ENCODE results near the gene TOP3A. TPM values are rescaled to one million over a fixed set of nuclear protein-coding genes. Genes with fewer than 3 reads are reported as not detected.
"Not testable (repeated sequence)": the region's sequence is repeated elsewhere in the genome, so short reads cannot be mapped to it uniquely, and the experiment has no call there.

TOP3A gene
- total RNA-seq, 2 donors from 2014 or later, result 60.4 to 67.4 TPM

GRCh38 chr17:18314059-18314730, 599 bp downstream of the TOP3A start:
- TF ChIP-seq CTCF (conservative IDR thresholded peaks at IDR 0.05), result no peak
- Mint-ChIP-seq H3K4me1 (peaks cover 43% of the 10 kb centered on the region), H3K9me3 (no peaks in the 10 kb centered on the region), H3K4me3 (peak overlapping the region; percentile 88), H3K27me3 (ENCODE audit: insufficient read depth) (no peaks in the 10 kb centered on the region), H3K27ac (peak overlapping the region; percentile 98), H3K36me3 (ENCODE audit: low read depth) (peaks cover 46% of the 10 kb centered on the region)
- H3K4me1 ChIP-seq (ENCODE audit: control insufficient read depth, insufficient read depth, low read length), result peaks cover 17% of the 10 kb centered on the region
- DNase-seq, result no peak
- H3K27ac ChIP-seq (ENCODE audit: low read depth, low read length), result peak overlapping the region; percentile 89
- WGBS, 2 experiments (ENCODE audit: insufficient coverage in 1 of 2, insufficient read length in 1 of 2), result 1% methylated on average over 36 to 39 of the region's 39 CpGs
- no peaks in the 10 kb centered on the region for H3K9me3 ChIP-seq (ENCODE audit: control insufficient read depth, low read length)
- no peaks in the 10 kb centered on the region for H3K27me3 ChIP-seq (ENCODE audit: control insufficient read depth, insufficient read depth, low read length, poor library complexity, severe bottlenecking)
- peaks cover 51% of the 10 kb centered on the region for H3K36me3 ChIP-seq (ENCODE audit: control insufficient read depth, insufficient read depth, low read length)
- H3K4me3 ChIP-seq (ENCODE audit: low read length), result peak overlapping the region; percentile 96
- peak overlapping the region; percentile 97 for H3K9ac ChIP-seq (ENCODE audit: extremely low read depth, low read length, poor library complexity, severe bottlenecking)

GRCh38 chr17:18309202-18309601, 5.6 kb downstream of the TOP3A start:
- H3K36me3 Mint-ChIP-seq (ENCODE audit: low read depth), result peaks cover 54% of the 10 kb centered on the region
- H3K27ac Mint-ChIP-seq, result no peak overlapping the region
- no peaks in the 10 kb centered on the region for H3K9me3 Mint-ChIP-seq
- peaks cover 12% of the 10 kb centered on the region for H3K4me1 Mint-ChIP-seq
- H3K9me3 ChIP-seq (ENCODE audit: control insufficient read depth, low read length), result no peaks in the 10 kb centered on the region
- H3K9ac ChIP-seq (ENCODE audit: extremely low read depth, low read length, poor library complexity, severe bottlenecking), result no peak overlapping the region
- H3K4me1 ChIP-seq (ENCODE audit: control insufficient read depth, insufficient read depth, low read length), result no peaks in the 10 kb centered on the region
- no peaks in the 10 kb centered on the region for H3K27me3 Mint-ChIP-seq (ENCODE audit: insufficient read depth)
- no peaks in the 10 kb centered on the region for H3K27me3 ChIP-seq (ENCODE audit: control insufficient read depth, insufficient read depth, low read length, poor library complexity, severe bottlenecking)
- TF ChIP-seq CTCF (conservative IDR thresholded peaks at IDR 0.05), result no peak
- no peak overlapping the region for H3K27ac ChIP-seq (ENCODE audit: low read depth, low read length)
- 90 to 98% methylated on average over 2 to 4 of the region's 4 CpGs for WGBS, 2 experiments (ENCODE audit: insufficient coverage in 1 of 2, insufficient read length in 1 of 2)
- no peak overlapping the region for H3K4me3 Mint-ChIP-seq
- H3K36me3 ChIP-seq (ENCODE audit: control insufficient read depth, insufficient read depth, low read length), result peaks cover 67% of the 10 kb centered on the region
- DNase-seq, result no peak
- no peak overlapping the region for H3K4me3 ChIP-seq (ENCODE audit: low read length)

- not testable (repeated sequence) for H3K9me3 ChIP-seq (ENCODE audit: control insufficient read depth, low read length); H3K4me1 Mint-ChIP-seq; H3K27ac ChIP-seq (ENCODE audit: low read depth, low read length); H3K27ac Mint-ChIP-seq; H3K4me3 Mint-ChIP-seq; DNase-seq; H3K9ac ChIP-seq (ENCODE audit: extremely low read depth, low read length, poor library complexity, severe bottlenecking); H3K4me3 ChIP-seq (ENCODE audit: low read length); H3K9me3 Mint-ChIP-seq; H3K4me1 ChIP-seq (ENCODE audit: control insufficient read depth, insufficient read depth, low read length); H3K27me3 ChIP-seq (ENCODE audit: control insufficient read depth, insufficient read depth, low read length, poor library complexity, severe bottlenecking); H3K27me3 Mint-ChIP-seq (ENCODE audit: insufficient read depth)
- 93 to 96% methylated on average over 5 to 13 of the region's 13 CpGs for WGBS, 2 experiments (ENCODE audit: insufficient coverage in 1 of 2, insufficient read length in 1 of 2)
- peaks cover 69% of the 10 kb centered on the region for H3K36me3 Mint-ChIP-seq (ENCODE audit: low read depth)
- peaks cover 73% of the 10 kb centered on the region for H3K36me3 ChIP-seq (ENCODE audit: control insufficient read depth, insufficient read depth, low read length)
Measured at GRCh38 chr17:18303206-18303605, 11.6 kb downstream of the TOP3A start.

Data from endodermal cell (in vitro differentiated cells).